Endothelial cell of umbilical vein (primary cell): ENCODE measurements around the gene FBXO11. TPM values are rescaled to one million over a fixed set of nuclear protein-coding genes. Genes with fewer than 3 reads are reported as not detected.

Experiments used
- BruUV-seq: library from RNA; stranded (reverse); fragments of 400-500 nt; replicated peaks from 2 replicates; lab custom pipeline; 2021; lab: Mats Ljungman, UMichigan
- CTCF ChIA-PET: fragments of 300-600, 350-600 bp; sonication (Branson Sonifier 250); formaldehyde crosslinking; loops from one replicate; lab custom pipeline; 2021; ENCODE audit warnings: antibody characterized with exemption, inconsistent platforms; lab: Charles Lee
- POLR2A ChIA-PET: fragments of 300-600, 350-600 bp; sonication (Branson Sonifier 250); formaldehyde crosslinking; loops from one replicate; lab custom pipeline; 2021; ENCODE audit warnings: antibody characterized with exemption, inconsistent platforms; lab: Charles Lee
- DNase-seq: peaks from one replicate; pipeline ENCODE4 v3.0.0-alpha.2; 2011; ENCODE audit warnings: low read depth, low spot score
- FAIRE-seq: peaks from 2 replicates; lab custom pipeline; 2011; peaks lifted over from hg19 to GRCh38; lab: Jason Lieb, UNC
- H2AFZ ChIP-seq: 2 replicates; pipeline ENCODE4 v1.6.0; 2012; ENCODE audit warnings: low read depth, low read length, control low read depth, inconsistent platforms
- H3K27ac ChIP-seq: 2 replicates; pipeline ENCODE4 v1.5.1; 2011; ENCODE audit warnings: low read depth, mild to moderate bottlenecking, control low read depth, low read length, moderate library complexity; ENCODE audit not compliant: insufficient read depth
- H3K27me3 ChIP-seq, 2 experiments: 2 replicates each; pipeline versions ENCODE4 v1.6.0 to v1.6.1; 2011; ENCODE audit warnings: low read length in 2 of 2, mixed read lengths in 1 of 2; ENCODE audit not compliant: control insufficient read depth in 2 of 2, insufficient read depth in 2 of 2
- H3K36me3 ChIP-seq, 2 experiments: 2 replicates in 1 of 2; 3 replicates in 1 of 2; pipeline ENCODE4 v1.5.1; 2011; ENCODE audit warnings: low read length in 2 of 2, mild to moderate bottlenecking in 1 of 2, moderate library complexity in 1 of 2; ENCODE audit not compliant: control insufficient read depth in 2 of 2, insufficient read depth in 2 of 2; ENCODE audit errors: extremely low read depth in 1 of 2
- H3K4me1 ChIP-seq: 3 replicates; pipeline ENCODE4 v1.5.1; 2011; ENCODE audit warnings: mild to moderate bottlenecking, low read length; ENCODE audit not compliant: control insufficient read depth, insufficient read depth; ENCODE audit errors: extremely low read depth
- H3K4me2 ChIP-seq: 2 replicates; pipeline ENCODE4 v1.6.1; 2011; ENCODE audit warnings: low read length, control low read depth, mixed read lengths; ENCODE audit not compliant: insufficient read depth
- H3K4me3 ChIP-seq, 3 experiments: fragments of 200-600 bp in 1 of 3; sonication (generic), shearing (Covaris generic) in 1 of 3; replicated peaks in 1 of 3; 2 replicates each; pipeline ENCODE4 v1.5.1; 2011 to 2016; ENCODE audit warnings: control low read depth in 3 of 3, low read length in 3 of 3, mild to moderate bottlenecking in 2 of 3, inconsistent platforms in 1 of 3, low read depth in 1 of 3, moderate library complexity in 1 of 3; ENCODE audit not compliant: insufficient read depth in 1 of 3
- H3K79me2 ChIP-seq: 2 replicates; pipeline ENCODE4 v1.6.0; 2012; ENCODE audit warnings: low read length, inconsistent platforms; ENCODE audit not compliant: control insufficient read depth, insufficient read depth
- H3K9ac ChIP-seq: replicated peaks from 2 replicates; pipeline ENCODE3; 2011; ENCODE audit warnings: low read length, control low read depth; ENCODE audit not compliant: insufficient read depth; ENCODE audit errors: extremely low read depth
- H3K9me1 ChIP-seq: replicated peaks from 3 replicates; pipeline ENCODE4 v1.6.0; 2011; ENCODE audit warnings: mild to moderate bottlenecking, low read length; ENCODE audit not compliant: control insufficient read depth, insufficient read depth; ENCODE audit errors: extremely low read depth
- H3K9me3 ChIP-seq: replicated peaks from 2 replicates; pipeline ENCODE4 v1.5.1; 2012; ENCODE audit warnings: low read length, inconsistent platforms; ENCODE audit not compliant: control insufficient read depth, insufficient read depth
- H4K20me1 ChIP-seq: replicated peaks from 2 replicates; pipeline ENCODE3; 2011; ENCODE audit warnings: mild to moderate bottlenecking, low read length; ENCODE audit not compliant: control insufficient read depth, insufficient read depth; ENCODE audit errors: extremely low read depth
- CTCF ChIP-seq, 2 donors: IDR thresholded peaks; 1 replicate in 1 of 2; 2 replicates in 1 of 2; pipeline ENCODE4 v1.5.1; 2011; ENCODE audit warnings: low read length in 2 of 2, mild to moderate bottlenecking in 2 of 2, moderate library complexity in 2 of 2, control low read depth in 1 of 2, inconsistent platforms in 1 of 2, low read depth in 1 of 2; ENCODE audit not compliant: insufficient read depth in 1 of 2; ENCODE audit errors: extremely low read depth in 1 of 2
- EZH2 ChIP-seq: IDR thresholded peaks from 2 replicates; pipeline ENCODE4 v1.6.1; 2012; ENCODE audit warnings: borderline replicate concordance, low read depth, mild to moderate bottlenecking, moderate library complexity, low read length, inconsistent platforms; ENCODE audit not compliant: severe bottlenecking
- FOS ChIP-seq: IDR thresholded peaks from 2 replicates; pipeline ENCODE4 v1.6.1; 2011; ENCODE audit warnings: mild to moderate bottlenecking, low read length, moderate library complexity, borderline replicate concordance; ENCODE audit not compliant: insufficient read depth
- GATA2 ChIP-seq: IDR thresholded peaks from 2 replicates; pipeline ENCODE4 v1.7.0; 2011; ENCODE audit warnings: low read depth, mild to moderate bottlenecking, moderate library complexity, mixed read lengths, low read length; ENCODE audit not compliant: insufficient read length, insufficient read depth
- JUN ChIP-seq: IDR thresholded peaks from 2 replicates; pipeline ENCODE4 v1.6.1; 2011; ENCODE audit warnings: borderline replicate concordance, low read depth; ENCODE audit not compliant: insufficient read length, insufficient read depth
- MAX ChIP-seq: IDR thresholded peaks from 2 replicates; pipeline ENCODE4 v1.6.1; 2011; ENCODE audit not compliant: insufficient read depth, insufficient read length
- MYC ChIP-seq: IDR thresholded peaks from one replicate; pipeline ENCODE4 v1.6.1; 2011; ENCODE audit warnings: mild to moderate bottlenecking, low read depth, low read length
- POLR2A ChIP-seq: IDR thresholded peaks from 2 replicates; pipeline ENCODE4 v1.6.1; 2012; ENCODE audit warnings: low read depth, mild to moderate bottlenecking, control low read depth, low read length
- POLR2AphosphoS5 ChIP-seq: IDR thresholded peaks from 2 replicates; pipeline ENCODE4 v1.6.1; 2012; ENCODE audit warnings: low read depth, mild to moderate bottlenecking, control low read depth, low read length, moderate library complexity; ENCODE audit not compliant: insufficient read depth
- dilution Hi-C: fragments of 300-500 bp; cut with MboI; formaldehyde crosslinking; loops from one replicate; pipeline ENCODE4 v1.15.0; 2019; ENCODE audit warnings: low sequenced_read_pairs; ENCODE audit not compliant: extremely low pct_ligation_motif_present
- intact Hi-C: fragments of 100-400 bp; cut with micrococcal nuclease; formaldehyde crosslinking; loops from one replicate; pipeline ENCODE4 v1.10.0; 2022
- polyA plus RNA-seq, 4 experiments: library from polyadenylated mRNA; depleted of rRNA in 3 of 4; stranded (reverse) in 3 of 4; unstranded in 1 of 4; fragments of >200 nt; gene quantifications; 2 replicates each; pipeline versions ENCODE4 v1.2.1 to v1.2.3, GENCODE V29; 2011 to 2012; ENCODE audit warnings: missing spikeins in 1 of 4
- total RNA-seq: library from RNA; stranded (reverse); gene quantifications from 2 replicates; pipeline ENCODE4 v1.2.3, GENCODE V29; 2021

The FBXO11 gene
- total and polyA plus RNA-seq, 2 donors (not counting 3 experiments of a cell fraction or from before 2014, with no cell fraction given) = 23.4 to 59.6 TPM

GRCh38 chr2:47872941-47873340 is 33.4 kb downstream of the FBXO11 start:
- BruUV-seq = no TSS peak
- POLR2A ChIA-PET = no interaction called here
- no peak for DNase-seq

More at GRCh38 chr2:47872941-47873340, 33.4 kb downstream of the FBXO11 start:
- CTCF ChIA-PET = interaction anchor here (1.4 to 2.3 kb wide), 2 partner anchors 11 to 27 kb away, joined by 4 to 6 read pairs; no protein-coding TSS in a partner anchor
- peaks cover 2 to 6% of the 10 kb centered on the region in 2 experiments for H3K36me3 ChIP-seq
- H2AFZ ChIP-seq = no peak overlapping the region
- dilution Hi-C loops (no loop called here), intact Hi-C loops (no loop called here)
- no peaks in the 10 kb centered on the region for H3K9me3 ChIP-seq
- H3K79me2 ChIP-seq = peaks cover 95% of the 10 kb centered on the region
- no peak overlapping the region for H3K4me2 ChIP-seq
- no peak overlapping the region for H3K27ac ChIP-seq
- no peak for TF ChIP-seq EZH2
- TF ChIP-seq CTCF (IDR thresholded peaks at IDR 0.05; ENCODE audit: extremely low read depth in 1 of 2, insufficient read depth in 1 of 2, low read depth in 1 of 2, low read length in 2 of 2) = no peak
- no peak for TF ChIP-seq POLR2A
- no peak for TF ChIP-seq GATA2
- TF ChIP-seq MYC = no peak
- no peak for TF ChIP-seq MAX
- TF ChIP-seq FOS = no peak
- TF ChIP-seq POLR2AphosphoS5 = no peak
- TF ChIP-seq JUN = no peak
- no peak overlapping the region for H3K9ac ChIP-seq
- no peak overlapping the region for H3K4me3 ChIP-seq
- H4K20me1 ChIP-seq = peaks cover 12% of the 10 kb centered on the region
- H3K9me1 ChIP-seq = no peaks in the 10 kb centered on the region
- peaks cover 14% of the 10 kb centered on the region for H3K4me1 ChIP-seq
- H3K27me3 ChIP-seq = no peaks in the 10 kb centered on the region
- FAIRE-seq = no peak
